Activated CD4-positive, CD25-positive, alpha-beta regulatory T cell (primary cell): Measurements from ENCODE around the gene SHISAL2A.

Experiments
- DNase-seq, 4 experiments: peaks; one replicate each; lab custom pipeline; 2025; lab: John Stamatoyannopoulos, UW

The SHISAL2A gene

GRCh38 chr1:52621950-52622349 lies 11.0 kb upstream of the SHISAL2A start:
- DNase-seq = no peak

DNA sequence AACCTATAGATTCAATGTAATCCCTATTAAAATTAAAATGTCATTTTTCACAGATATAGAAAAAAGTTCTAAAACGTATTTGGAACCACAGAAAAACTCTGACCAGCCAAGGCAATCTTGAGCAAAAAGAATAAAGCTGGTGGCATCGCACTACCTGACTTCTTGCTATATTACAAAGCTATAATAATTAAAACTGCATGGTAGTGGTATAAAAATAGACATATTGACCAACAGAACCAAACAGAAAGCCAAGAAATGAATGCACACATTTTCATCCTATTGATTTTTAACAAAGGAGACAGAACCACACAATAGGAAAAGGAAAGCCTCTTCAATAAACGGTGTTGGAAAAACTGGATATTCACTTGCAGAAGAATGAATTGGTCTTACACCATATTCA lies 9.2 kb upstream of the SHISAL2A start:
- no peak for DNase-seq

GRCh38 chr1:52627028-52627427 lies 5.9 kb upstream of the SHISAL2A start:
- no peak for DNase-seq

DNA sequence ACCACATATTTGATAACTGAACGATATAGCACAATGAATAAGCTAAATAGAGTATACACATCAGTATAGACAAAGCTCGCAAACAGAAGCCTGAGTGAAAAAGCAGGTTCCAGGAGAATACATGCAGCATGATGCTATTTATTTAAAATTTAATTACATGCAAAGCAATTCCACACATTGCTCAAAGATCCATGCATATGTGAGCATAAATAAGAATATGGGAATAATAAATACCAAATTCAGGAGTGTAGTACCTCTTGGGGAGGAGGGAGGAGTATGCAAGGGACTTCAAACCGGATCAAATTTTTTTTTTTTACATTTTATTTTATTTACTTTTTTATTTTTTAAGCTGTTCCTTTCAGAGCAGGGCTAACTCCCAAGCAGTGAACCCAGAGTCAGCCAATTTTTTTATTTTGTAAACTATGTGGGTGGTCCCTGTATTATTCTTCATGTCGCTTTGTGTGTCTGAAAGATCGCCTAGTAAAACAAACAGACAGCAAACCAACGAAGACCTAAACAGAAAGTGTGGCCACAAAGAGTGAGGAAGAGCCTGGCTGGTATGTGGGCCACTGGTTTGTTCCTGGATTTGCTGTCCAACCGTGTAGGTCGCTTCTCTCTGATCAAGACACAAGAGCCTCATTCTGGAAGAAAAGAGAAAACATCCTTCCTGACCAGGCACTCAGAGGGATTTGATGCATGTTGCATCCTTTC lies 4.2 kb upstream of the SHISAL2A start:
- DNase-seq = no peak

DNA sequence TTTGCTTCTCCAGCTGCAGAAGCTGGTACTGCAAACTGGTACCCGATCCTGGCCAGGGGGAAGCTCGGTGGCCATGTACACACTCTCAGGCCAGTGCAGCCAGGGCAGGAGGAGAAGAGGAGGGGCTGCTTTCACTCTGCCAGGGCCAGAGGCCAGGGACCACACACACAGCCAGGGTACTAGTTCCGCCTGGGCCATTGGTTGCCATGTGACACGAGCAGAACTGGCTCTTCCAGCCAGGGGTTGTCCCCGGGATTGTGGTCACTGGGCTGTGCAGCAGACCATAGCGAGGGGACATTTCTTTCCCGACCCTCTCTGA lies 3.7 kb upstream of the SHISAL2A start:
- no peak for DNase-seq

- DNase-seq = no peak
These were observed 3.3 kb upstream of the SHISAL2A start for GRCh38 chr1:52629667-52630066.

DNA sequence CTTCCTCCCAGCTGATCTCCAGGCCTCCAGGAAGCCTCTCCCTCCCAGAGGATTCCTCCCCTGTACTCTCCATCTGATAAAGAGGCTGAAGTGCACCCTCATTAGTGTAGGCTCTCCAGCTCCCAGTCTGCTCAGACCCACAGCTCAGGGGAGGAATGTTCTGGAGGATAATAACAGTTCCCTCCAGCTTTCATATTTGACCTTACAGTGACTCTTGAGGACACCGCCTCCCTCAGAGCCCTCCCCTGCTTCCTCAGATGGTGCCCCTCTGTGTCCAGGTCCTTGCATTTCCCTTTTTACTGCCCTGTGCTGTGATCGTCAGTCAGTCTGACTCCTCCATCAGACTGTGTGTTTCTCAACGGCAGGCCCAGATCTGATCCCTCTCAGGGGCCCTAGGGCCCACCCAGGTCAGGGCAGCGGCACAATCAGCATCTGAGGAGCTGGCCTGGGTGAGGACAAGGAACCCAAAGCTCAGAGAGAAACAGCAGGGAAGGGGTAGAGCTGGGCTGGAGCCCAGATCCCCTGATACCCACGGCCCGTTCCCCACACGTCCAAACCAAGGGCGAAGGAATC lies 1.1 kb upstream of the SHISAL2A start:
- DNase-seq = no peak

DNA sequence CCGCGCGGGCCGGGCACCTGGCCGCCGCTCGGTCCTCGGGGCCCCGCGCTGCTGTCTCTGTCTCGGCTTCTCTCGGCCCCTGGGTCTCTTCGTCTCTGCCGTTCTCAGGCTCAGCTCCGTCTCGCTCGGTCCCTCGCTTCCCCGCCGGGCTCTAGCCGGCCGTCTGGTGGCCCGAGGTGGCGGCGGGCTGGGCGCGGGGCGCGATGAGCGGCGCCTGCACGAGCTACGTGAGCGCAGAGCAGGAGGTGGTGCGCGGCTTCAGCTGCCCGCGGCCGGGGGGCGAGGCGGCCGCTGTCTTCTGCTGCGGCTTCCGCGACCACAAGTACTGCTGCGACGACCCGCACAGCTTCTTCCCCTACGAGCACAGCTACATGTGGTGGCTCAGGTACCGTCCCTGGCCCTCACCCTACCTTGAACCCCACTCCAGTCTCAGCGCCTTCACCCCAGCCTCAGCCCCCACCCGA lies 355 bp downstream of the SHISAL2A start:
- peak in 2 of 4 experiments; percentile 32 to 37 for DNase-seq

- DNase-seq = no peak
These were observed 1.1 kb downstream of the SHISAL2A start for GRCh38 chr1:52634111-52634510.

- DNase-seq = no peak
These were observed 2.5 kb downstream of the SHISAL2A start for GRCh38 chr1:52635321-52636089.

DNA sequence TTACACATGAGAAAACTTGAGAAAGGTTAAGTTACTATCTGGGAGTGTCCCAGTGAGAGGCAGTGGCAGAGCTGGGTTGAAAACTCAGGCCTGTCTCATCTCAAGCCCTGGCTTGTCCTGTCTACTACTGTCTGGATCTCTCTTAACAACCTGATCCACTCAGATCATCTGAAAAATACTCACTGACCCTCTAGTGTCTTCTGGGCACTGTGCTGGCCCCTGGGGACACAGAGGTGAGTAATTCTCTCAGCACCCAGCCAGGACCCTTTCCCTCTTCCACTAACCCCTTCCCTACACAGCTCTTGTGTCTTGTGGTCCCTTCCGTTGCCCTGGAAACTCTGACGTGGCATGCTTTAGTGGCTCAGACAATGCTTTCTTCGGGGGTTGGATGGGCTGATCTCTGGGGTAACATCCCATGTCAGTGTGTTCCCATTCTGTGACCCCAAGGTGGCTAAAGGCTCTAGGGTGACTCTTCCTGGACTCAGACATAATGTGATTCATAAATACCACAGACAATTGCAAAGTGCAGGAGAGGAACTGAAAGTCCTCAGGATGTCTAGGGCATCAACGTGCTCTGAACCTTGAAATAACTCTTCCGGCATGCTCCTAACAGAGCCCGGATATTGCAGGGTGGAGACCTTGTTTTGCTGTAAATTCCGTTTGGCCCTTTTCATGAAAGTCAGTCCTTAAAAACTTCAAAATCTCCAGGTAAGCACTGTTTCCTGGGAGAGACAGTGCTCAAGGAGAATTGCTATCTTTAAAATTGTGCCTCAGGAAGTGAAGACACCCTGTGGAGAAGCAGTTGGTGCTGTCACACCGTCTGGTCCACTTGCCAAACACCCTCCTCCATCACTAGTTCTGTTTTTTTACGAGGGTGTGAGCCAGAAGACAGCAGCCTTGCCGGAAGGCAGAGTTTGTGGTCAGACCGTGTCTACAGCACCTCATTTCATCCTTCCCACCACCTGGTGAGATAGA lies 4.0 kb downstream of the SHISAL2A start:
- DNase-seq = peak in 2 of 4 experiments; percentile 25 to 39

DNA sequence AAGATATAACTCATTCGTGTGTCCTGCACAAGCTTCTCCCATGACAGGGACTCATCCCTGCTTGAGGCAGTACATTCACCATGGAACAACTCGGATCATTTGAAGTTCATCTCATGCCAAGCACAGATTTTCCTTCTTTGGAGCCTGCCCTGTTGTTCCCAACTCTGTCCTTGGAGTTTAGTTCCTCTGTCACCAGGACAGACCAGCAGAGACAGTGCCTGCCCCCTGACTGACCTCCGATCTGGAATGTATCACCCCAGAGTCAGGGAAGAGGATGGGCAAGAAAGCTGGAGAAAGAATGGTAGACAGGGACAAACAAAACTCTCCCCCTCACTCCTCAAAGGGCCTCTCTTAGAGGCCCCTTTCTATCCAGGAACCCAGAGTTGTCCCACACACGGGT lies 5.0 kb downstream of the SHISAL2A start:
- no peak for DNase-seq

DNA sequence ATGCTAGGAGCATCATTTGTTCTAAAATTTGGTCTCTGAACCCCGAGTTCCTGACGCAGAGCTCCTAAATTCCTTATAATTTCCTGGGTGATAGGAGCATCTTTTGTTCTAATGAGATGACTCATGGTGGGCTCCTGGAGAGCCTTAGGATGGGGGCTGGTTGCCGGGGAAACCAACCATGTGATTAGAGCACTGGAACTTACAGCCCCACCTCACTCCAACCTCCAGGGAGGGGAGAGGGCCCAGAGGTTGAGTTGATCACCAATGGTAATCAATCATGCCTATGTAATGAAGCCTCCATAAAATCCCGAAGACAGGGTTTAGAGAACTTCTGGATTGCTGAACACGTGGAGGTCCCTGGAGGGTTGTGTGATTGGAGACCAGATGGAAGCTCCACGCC lies 7.7 kb downstream of the SHISAL2A start:
- DNase-seq = no peak

- DNase-seq = no peak
These were observed 8.3 kb downstream of the SHISAL2A start for GRCh38 chr1:52641307-52641706.

DNA sequence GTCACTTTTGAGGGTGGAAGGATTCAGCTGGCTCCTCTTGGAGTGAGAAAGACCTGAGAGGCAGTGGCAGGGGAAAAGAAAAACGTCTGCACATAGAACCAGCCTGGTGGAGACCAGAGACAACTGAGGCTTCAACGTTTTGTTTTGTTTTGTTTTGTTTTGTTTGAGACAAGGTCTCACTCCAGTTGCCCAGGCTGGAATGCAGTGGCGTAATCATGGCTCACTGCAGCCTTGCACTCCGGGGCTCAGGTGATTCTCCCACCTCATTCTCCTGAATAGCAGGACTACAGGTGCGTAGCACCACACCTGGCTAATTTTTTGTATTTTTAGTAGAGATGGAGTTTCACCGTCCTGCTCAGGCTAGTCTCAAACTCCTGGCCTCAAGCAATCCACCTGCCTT lies 12.3 kb downstream of the SHISAL2A start:
- DNase-seq = no peak

GRCh38 chr1:52651904-52652303 lies 18.9 kb downstream of the SHISAL2A start:
- no peak for DNase-seq

GRCh38 chr1:52653207-52653849 lies 20.4 kb downstream of the SHISAL2A start:
- DNase-seq = no peak

GRCh38 chr1:52654063-52654462 lies 21.1 kb downstream of the SHISAL2A start:
- DNase-seq = no peak

DNA sequence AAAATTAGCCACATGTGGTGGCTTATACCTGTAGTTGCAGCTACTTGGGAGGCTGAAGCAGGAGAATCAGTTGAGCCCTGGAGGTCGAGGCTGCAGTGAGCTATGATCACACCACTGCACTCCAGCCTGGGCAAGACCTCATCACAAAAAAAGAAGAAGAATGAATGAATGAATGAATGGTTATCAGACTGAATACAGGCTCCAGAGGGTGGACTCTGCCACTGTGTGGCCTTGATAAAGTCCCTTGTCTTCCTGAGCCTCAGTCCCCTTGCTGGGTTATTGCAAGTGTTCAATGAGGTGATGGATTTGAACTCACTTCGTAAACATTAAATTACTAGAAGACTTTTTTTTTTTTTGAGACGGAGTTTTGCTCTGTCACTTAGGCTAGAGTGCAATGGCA lies 24.7 kb downstream of the SHISAL2A start:
- DNase-seq = no peak

- DNase-seq = no peak
These were observed 25.8 kb downstream of the SHISAL2A start for GRCh38 chr1:52658795-52659194.

GRCh38 chr1:52659356-52659755 lies 26.4 kb downstream of the SHISAL2A start:
- no peak for DNase-seq
